HG03135 (cell line): ENCODE data around the gene NUDT12.

Experiments
- ATAC-seq: cut with Tn5 transposase; IDR thresholded peaks from one replicate; pipeline ENCODE4 v1.9.1; 2021; ENCODE audit warnings: mild to moderate bottlenecking, moderate library complexity; ENCODE audit not compliant: unreplicated experiment

Gene NUDT12

DNA sequence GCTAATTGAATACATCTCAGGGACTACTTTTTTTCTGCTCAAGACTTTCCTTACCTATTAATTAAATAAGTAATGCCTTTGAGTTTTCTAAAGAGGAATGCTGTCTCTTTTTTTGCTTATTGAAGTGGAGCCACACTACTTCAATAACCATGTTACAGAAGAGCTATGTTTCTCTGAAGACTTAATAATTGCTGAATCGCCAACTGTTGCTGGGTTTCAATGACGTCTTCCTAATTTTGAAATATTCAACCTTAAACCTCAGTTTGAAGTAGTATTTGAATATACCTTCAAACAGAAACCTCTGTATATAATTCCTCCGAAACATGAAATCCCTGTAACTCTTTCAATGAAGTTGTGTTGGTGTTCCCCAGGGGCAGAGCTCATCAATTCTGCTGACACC is 21.0 kb downstream of the NUDT12 start:
- ATAC-seq, result no peak

DNA sequence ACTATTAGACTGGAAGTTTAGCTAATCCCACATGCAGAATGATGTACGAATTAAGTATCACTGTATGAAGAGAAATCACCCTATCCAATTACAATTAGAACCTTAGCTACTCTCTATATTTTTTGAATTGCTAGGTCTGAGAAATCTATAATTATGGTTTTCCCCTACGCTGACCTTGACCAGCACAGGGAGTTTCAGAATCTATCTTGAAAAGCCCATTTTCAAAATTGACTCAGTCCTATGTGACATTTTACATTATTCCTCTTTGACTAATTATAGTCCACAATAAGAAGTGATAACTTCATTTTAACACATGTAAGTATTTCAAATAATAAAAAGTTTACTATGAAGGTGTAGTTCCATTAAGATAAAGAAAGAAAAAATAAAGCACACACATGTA is 21.5 kb downstream of the NUDT12 start:
- no peak for ATAC-seq

DNA sequence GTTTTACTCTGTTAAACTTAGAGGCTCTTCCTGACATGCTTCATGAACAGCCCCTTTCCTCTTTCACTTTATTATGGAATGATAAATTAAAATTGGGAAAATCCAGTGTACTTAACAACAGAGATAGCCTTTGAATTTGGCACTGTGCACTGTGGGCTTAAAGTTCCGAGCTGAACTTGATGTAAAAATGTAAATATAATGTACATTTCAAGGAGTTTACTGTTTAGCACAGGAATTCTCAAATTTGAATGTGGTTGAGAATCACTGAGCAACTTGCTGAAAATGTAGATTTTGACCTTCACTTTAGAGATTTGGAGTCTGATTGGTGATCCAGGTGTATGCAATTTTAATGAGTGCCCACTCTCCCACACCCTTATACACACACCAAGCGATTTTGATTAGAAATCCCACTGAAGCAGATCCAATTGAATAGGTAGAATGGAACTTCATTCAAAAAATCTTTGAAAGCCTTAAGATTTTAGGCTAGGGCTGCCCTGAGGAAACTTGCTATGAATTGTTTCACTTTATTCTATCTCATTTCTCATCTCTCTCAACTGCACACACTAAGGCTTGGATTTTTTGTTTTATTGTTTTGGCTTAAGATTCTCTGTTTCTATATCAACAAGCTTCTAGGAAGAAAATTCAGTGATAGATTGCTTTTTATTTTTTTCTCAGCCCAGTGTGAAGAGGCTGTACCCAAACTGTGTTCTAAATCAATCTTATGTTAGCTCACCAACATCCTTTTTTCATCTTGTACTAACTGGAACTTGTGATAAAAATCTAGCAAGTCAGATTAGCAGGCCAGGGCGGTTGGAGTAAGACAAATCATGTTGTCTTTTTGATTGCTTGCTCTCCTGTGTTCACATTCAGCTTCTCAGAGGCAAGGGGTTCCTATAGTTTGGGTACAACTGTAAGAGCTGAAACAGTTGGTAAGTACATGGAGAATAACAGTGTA is 22.9 kb downstream of the NUDT12 start:
- no peak for ATAC-seq

DNA sequence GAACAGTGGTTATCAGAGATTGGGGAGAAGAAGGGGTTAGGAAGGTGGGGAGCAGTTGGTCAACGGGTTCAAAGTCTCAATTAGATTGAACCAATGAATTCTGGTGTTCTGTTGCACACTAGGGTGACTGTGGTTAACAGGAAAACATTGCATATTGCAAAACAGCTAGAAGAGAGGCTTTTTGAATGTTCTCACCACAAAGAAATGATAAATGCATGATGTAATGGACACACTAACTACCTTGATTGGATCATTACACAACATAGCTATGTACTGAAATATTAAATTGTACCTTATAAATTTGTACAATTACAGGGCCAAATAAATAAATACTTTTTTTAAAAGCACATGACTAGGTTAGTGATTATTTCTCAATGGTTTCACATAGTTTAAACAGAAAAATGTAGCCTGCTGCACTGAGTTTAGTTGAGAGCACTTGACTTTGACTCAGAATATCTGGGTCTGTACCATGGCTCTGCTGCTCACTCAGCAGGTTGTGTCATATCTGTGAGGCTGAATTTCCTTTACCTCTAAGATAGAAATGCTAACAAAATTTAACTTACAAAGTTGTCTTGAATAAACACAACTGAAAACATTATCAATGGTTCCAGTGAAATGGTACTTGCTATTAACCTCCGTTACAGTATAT is 30.4 kb downstream of the NUDT12 start:
- ATAC-seq, result no peak

DNA sequence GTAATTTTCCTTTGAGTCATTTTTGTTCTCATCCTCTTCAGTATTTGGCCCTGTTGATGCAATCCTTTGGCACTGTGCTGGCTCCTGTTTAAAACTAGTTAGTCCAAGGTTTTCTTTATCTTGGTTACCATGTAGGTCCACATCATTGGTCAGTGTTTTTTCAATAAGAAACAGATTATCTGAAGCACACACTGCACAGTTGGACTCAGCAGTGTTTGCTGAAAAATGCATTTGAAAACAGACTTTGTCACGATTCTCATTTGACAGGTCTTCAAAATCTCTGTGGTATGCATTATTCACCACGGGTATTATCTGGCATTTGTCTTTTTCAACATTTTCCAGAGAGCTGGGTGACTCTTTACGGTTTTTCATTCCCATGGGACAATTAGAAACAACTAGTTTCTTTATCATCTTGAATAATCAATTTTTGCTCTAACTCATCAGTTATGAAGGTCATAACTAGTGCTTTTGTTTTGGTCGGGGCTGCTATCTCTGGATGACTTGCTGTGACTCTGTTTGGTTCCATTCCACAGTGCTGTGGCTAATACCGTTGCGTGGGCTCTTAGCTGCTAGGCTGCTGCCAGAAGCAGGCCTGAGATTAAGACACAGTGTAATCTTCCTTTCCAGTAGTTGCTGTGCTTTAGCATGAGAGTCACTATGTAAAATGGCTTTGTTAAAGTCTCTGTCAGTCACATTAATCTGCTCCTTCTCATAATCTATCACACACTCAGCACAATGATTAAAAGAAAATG is 36.2 kb downstream of the NUDT12 start:
- ATAC-seq, result no peak

DNA sequence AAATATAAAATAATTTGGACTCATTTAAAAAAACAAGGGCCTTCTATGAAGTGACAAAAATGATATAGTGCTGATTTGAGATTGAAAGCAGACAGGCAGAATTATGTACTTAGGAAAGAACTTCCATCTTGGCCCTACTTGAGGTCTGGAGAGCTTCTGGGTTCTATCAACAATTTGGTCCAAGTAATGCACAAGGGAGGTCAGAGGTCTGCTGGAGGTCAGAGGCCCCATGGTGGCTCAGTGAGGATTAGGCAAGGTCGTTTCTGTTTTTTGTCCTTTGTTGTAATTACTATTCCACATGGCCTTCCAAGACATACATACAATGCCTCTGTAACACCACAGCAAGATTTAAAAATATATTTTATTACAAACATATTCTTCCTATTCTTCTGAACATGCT is 37.2 kb downstream of the NUDT12 start:
- no peak for ATAC-seq

DNA sequence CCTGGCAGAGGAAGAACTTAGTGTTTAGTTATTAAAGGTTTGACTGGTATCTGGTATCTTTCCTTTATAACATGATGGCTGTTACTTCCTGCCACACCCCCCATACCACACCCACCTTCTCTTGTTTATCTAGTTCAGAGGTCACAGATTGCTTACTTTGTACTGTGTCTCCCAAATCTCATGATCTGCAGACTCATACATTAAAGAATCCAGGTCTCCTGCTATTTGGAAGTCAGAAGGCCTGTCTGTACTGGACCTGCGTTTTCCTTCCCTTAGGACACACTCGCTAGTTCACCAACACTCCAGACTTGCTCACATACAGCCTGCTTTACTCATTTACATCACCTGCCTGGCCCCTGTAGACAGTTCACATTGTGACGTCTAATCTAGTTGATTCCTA is 39.3 kb downstream of the NUDT12 start:
- ATAC-seq, result no peak

DNA sequence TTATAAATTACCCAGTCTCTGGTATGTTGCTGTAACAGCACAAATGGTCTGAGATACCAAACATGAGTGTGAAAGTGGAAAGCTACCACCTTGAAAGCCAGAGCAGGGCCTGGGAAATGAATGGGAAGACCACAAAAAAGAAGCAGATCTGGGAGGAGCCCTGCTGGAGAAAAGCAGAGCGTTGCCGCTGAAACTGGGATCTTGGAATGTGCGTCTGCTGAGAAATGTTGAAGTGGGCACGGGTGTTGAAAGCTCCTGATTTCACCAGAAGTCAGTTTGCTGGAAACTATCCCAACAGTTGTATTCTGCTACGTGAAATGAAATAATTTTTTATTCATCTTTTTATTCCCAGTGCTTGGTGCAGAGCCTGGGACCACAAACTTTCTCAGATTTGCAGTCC is 40.0 kb downstream of the NUDT12 start:
- no peak for ATAC-seq

DNA sequence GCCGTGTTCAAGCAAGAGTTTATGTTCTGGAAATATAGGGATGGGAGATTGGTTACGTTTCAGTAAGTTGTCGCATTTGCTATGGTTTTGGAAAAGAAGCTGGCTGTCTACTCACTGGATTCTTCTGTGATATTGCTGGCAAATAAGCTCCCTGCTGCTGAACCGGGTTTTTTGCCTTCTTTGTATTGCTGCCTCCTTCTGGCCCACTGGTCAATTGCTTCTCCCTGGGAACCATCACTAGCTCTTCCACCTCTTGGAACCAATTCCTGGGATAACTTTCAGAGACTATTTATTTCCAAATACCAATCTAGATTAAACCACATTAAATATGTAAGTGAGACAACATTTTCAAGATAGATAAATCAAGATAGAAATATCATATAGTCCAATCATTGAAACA is 43.0 kb downstream of the NUDT12 start:
- no peak for ATAC-seq

DNA sequence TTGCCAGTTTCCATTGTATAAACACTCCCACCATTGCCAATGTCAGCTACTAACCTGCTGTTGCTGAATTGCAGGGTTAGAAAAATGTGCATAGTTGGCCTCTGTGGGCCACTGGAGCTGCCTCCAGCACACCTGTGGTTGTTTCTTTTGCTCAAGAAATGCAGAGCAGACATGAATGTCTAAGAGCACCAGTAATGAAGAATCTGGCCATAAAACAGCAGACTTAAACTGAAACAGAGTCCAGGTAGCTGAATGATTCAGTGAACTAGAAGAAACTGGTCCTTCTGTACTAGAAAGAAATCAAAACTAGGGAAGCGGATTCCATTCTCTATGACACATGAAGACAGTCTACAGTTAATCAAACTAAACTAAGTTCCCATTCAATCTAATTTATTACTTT is 48.2 kb downstream of the NUDT12 start:
- no peak for ATAC-seq

DNA sequence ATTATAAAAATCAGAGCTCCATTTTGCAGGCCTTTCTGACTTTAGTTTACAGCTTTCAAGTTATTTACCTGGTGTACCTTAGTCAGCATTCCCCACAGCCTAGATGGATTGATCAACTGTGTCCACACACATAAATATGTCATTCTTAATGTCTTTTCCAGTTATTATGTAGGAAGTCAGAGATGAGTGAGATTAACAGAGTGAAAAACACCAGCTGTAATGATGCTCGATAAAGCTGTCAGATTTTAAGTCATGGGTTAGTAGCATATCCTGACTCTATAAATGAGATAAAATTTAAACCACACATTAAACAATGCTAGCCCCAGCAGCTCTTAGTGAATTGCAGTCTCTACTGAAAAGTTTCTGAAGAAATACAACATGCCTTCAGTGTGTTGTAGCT is 48.9 kb downstream of the NUDT12 start:
- ATAC-seq, result no peak

DNA sequence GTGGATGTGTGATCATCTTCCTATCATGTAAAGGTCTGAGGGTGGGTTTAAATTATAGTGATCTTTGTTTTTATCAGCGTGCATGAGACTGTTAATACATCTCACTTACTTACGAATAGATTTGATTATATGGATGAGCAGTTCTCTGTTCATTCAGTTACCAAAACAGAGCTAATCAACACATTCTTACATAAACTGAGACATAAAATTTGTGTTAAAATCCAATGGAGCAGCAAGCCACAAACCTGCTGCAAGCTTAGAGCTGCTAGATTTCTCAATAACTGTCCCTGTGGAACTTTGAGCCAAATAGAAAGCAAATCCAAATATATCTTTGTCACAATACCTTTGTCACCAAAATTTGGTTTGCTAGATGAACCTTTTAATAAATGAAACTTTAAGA is 50.1 kb downstream of the NUDT12 start:
- ATAC-seq, result no peak

DNA sequence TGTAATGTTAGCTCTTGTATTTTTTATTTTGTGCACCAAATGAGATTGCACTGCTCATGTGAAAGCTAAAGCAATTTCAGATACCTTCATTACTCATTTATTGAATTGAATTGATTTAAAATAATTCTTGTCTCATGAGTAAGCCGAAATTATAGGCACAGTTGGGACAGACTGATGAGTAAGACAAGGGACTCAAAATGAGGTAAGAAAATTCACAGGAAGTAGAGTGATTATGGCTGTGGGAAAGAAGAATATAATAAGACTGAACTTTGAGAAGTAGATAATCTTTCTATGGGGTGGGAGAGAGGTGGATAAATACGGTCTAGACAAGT is 51.1 kb downstream of the NUDT12 start:
- no peak for ATAC-seq

DNA sequence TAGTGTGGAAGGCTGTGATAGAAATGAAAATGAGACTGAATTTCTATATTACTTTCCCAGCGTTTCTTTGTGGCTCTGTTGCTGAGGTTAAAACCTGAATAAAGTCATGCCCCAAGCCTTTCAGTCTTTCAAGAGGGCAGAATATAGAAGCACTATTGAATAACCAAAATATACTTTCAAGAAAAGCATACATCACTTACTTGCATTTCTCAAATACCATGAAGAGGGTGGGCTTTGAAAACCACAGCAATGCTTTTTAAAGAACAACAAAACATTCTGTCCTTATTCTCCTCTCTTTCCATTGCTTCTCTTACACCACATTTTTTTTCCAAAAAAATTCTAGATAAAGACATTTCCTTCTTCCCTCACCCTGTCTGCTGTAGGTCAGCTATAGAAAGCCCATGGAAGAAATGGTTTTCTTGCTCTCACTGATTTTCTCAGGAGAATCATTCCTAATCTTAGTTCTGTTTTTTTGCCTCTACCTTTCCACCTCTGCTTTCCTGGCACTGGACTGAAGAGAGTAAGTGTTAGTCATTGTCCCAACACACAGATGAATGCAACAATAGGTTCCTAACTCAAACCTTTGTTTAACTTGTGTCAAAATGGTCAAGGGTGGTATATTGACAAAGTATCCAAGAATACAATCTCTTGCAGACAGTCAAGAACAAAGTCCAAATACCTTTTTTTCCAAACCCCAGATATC is 51.6 kb downstream of the NUDT12 start:
- ATAC-seq, result no peak

DNA sequence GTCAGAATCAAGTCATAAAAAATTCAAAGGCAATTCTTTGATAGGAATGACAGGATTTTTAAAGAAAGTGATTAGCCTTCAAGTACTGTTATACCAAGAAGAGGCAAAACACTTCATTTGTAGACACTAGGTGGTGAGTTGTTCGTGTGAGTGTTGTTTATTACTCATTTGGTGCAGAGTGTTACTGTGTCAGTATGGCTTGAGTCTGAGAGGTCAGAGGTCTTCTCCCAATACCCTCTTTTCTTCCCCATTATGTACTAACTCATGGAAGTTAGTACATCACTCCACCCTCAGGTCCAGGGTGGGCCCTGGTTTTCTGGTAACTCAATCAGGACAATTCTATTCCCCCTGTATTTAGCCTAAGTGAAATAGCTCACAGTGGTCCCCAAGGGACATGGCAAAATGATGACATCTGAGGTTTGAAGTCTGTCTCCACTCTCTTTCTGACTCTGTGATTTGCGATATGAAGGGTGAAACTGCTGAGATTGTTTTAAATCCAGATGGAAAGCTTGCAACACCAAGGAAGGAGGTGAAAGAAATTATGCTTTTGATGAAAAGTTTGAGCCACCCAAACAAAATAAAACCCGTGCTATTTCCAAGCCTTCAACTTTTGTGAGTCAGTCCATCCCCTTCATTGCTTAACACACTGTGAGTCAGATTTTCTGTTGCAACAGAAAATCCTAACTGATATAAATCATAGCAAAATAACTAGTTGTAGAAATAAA is 56.8 kb downstream of the NUDT12 start:
- no peak for ATAC-seq

DNA sequence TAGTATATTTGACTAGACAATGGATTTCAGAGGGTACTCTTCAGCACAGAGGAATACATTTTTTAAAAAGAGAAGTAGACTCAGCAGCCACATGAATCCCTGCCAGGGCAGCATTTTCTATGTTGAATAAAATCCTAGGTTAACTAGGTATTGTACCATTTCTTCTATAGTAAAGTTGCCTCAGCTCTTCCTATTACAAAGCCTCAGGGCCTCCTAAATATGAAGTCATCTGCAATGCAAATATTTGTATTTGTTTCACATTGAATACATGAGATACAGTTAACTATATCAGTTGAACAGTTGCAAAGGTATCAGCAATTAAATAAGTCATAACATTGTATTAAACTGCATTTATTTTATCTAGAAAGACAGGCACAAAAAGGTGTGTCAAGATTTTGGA is 59.5 kb downstream of the NUDT12 start:
- ATAC-seq, result no peak

DNA sequence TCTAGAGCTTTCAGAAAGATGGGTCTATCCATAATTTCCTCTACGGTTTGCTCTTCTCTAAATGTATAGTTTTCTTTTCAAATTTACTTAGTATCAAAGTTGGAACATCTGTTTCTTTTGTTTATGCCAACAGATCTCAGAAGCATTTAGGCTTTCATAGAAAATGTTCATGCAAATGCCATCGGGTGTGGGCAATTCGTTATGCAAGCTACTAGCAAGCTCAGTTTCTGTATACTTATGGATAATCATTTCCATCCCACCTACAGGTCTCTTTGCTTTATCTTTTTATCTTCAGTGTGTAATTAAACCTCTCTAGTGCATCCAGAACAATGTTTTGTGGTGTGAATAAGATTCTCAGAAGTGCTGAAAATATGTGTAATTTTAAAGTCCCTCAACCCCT is 59.9 kb downstream of the NUDT12 start:
- ATAC-seq, result no peak
